ENCODE measurements around the gene FBXL17. TPM values are rescaled to one million over a fixed set of nuclear protein-coding genes. Genes with fewer than 3 reads are reported as not detected.

FBXL17 gene
- total RNA-seq, 1 donor from 2014 or later, result 15.9 TPM

- Mint-ChIP-seq H3K4me1 (ENCODE audit: low read depth) (no peaks in the 10 kb centered on the region), H3K27me3 (no peaks in the 10 kb centered on the region), H3K27ac (no peak overlapping the region), H3K36me3 (ENCODE audit: insufficient read depth) (peaks cover 3% of the 10 kb centered on the region), H3K4me3 (ENCODE audit: low read depth) (no peak overlapping the region), H3K9me3 (ENCODE audit: low read depth) (peaks cover 3% of the 10 kb centered on the region)
- no peak for DNase-seq (ENCODE audit: low spot score, unreplicated experiment)
- TF ChIP-seq CTCF (IDR thresholded peaks at IDR 0.05; ENCODE audit: unreplicated experiment), result no peak
Measured at GRCh38 chr5:107861565-107861964, 520.3 kb downstream of the FBXL17 start.

- Mint-ChIP-seq H3K4me3 (ENCODE audit: low read depth) (no peak overlapping the region), H3K9me3 (ENCODE audit: low read depth) (peaks cover 3% of the 10 kb centered on the region), H3K27ac (no peak overlapping the region), H3K4me1 (ENCODE audit: low read depth) (no peaks in the 10 kb centered on the region), H3K27me3 (no peaks in the 10 kb centered on the region), H3K36me3 (ENCODE audit: insufficient read depth) (peaks cover 3% of the 10 kb centered on the region)
- DNase-seq (ENCODE audit: low spot score, unreplicated experiment), result no peak
- no peak for TF ChIP-seq CTCF (IDR thresholded peaks at IDR 0.05; ENCODE audit: unreplicated experiment)
Measured at GRCh38 chr5:107860044-107860443, 521.9 kb downstream of the FBXL17 start.

GRCh38 chr5:107858788-107859187 is 523.1 kb downstream of the FBXL17 start:
- H3K27me3 Mint-ChIP-seq, result no peaks in the 10 kb centered on the region
- H3K4me3 Mint-ChIP-seq (ENCODE audit: low read depth), result no peak overlapping the region
- DNase-seq (ENCODE audit: low spot score, unreplicated experiment), result no peak
- TF ChIP-seq CTCF (IDR thresholded peaks at IDR 0.05; ENCODE audit: unreplicated experiment), result no peak
- H3K36me3 Mint-ChIP-seq (ENCODE audit: insufficient read depth), result no peaks in the 10 kb centered on the region
- H3K27ac Mint-ChIP-seq, result no peak overlapping the region
- H3K9me3 Mint-ChIP-seq (ENCODE audit: low read depth), result no peaks in the 10 kb centered on the region
- H3K4me1 Mint-ChIP-seq (ENCODE audit: low read depth), result no peaks in the 10 kb centered on the region

GRCh38 chr5:107858324-107858723 is 523.6 kb downstream of the FBXL17 start:
- Mint-ChIP-seq H3K4me1 (ENCODE audit: low read depth) (no peaks in the 10 kb centered on the region), H3K27me3 (no peaks in the 10 kb centered on the region), H3K4me3 (ENCODE audit: low read depth) (no peak overlapping the region), H3K27ac (no peak overlapping the region), H3K36me3 (ENCODE audit: insufficient read depth) (no peaks in the 10 kb centered on the region), H3K9me3 (ENCODE audit: low read depth) (no peaks in the 10 kb centered on the region)
- no peak for DNase-seq (ENCODE audit: low spot score, unreplicated experiment)
- no peak for TF ChIP-seq CTCF (IDR thresholded peaks at IDR 0.05; ENCODE audit: unreplicated experiment)

GRCh38 chr5:107857785-107858184 is 524.1 kb downstream of the FBXL17 start:
- H3K36me3 Mint-ChIP-seq (ENCODE audit: insufficient read depth), result no peaks in the 10 kb centered on the region
- DNase-seq (ENCODE audit: low spot score, unreplicated experiment), result no peak
- no peak overlapping the region for H3K27ac Mint-ChIP-seq
- H3K4me1 Mint-ChIP-seq (ENCODE audit: low read depth), result no peaks in the 10 kb centered on the region
- no peak overlapping the region for H3K4me3 Mint-ChIP-seq (ENCODE audit: low read depth)
- no peaks in the 10 kb centered on the region for H3K27me3 Mint-ChIP-seq
- H3K9me3 Mint-ChIP-seq (ENCODE audit: low read depth), result no peaks in the 10 kb centered on the region
- no peak for TF ChIP-seq CTCF (IDR thresholded peaks at IDR 0.05; ENCODE audit: unreplicated experiment)
